Kidney epithelial cell (primary cell): ENCODE data around the gene FIBCD1. TPM values are rescaled to one million over a fixed set of nuclear protein-coding genes. Genes with fewer than 3 reads are reported as not detected.

Experiments used
- DNase-seq: peaks from one replicate; pipeline ENCODE4 v3.0.0-alpha.2; 2010; ENCODE audit warnings: low read depth
- H3K27me3 ChIP-seq: 2 replicates; pipeline ENCODE4 v1.6.0; 2011; ENCODE audit warnings: low read length; ENCODE audit not compliant: control insufficient read depth, insufficient read depth
- H3K36me3 ChIP-seq: 2 replicates; pipeline ENCODE4 v1.5.1; 2011; ENCODE audit warnings: low read length; ENCODE audit not compliant: control insufficient read depth, insufficient read depth
- H3K4me3 ChIP-seq: 2 replicates; pipeline ENCODE4 v1.5.1; 2011; ENCODE audit warnings: low read depth, mild to moderate bottlenecking, control low read depth, low read length
- total RNA-seq: library from RNA; depleted of rRNA; stranded (reverse); fragments of >200 nt; gene quantifications from 2 replicates; pipeline ENCODE4 v1.2.3, GENCODE V29; 2015
- TF ChIP-seq, protein P1 (sequence below): IDR thresholded peaks from 2 replicates; pipeline ENCODE4 v1.5.1; 2011; ENCODE audit warnings: mild to moderate bottlenecking, moderate library complexity, low read length, control low read depth, inconsistent platforms; ENCODE audit not compliant: insufficient read depth, poor library complexity, severe bottlenecking

The FIBCD1 gene
- total RNA-seq, 1 donor from 2014 or later, result 2.6 TPM

- Histone ChIP-seq H3K36me3 (no peaks in the 10 kb centered on the region), H3K4me3 (no peak overlapping the region), H3K27me3 (peaks cover 30% of the 10 kb centered on the region)
- DNase-seq, result no peak
- TF ChIP-seq, protein P1, sequence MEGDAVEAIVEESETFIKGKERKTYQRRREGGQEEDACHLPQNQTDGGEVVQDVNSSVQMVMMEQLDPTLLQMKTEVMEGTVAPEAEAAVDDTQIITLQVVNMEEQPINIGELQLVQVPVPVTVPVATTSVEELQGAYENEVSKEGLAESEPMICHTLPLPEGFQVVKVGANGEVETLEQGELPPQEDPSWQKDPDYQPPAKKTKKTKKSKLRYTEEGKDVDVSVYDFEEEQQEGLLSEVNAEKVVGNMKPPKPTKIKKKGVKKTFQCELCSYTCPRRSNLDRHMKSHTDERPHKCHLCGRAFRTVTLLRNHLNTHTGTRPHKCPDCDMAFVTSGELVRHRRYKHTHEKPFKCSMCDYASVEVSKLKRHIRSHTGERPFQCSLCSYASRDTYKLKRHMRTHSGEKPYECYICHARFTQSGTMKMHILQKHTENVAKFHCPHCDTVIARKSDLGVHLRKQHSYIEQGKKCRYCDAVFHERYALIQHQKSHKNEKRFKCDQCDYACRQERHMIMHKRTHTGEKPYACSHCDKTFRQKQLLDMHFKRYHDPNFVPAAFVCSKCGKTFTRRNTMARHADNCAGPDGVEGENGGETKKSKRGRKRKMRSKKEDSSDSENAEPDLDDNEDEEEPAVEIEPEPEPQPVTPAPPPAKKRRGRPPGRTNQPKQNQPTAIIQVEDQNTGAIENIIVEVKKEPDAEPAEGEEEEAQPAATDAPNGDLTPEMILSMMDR, result no peak
These were observed 37.1 kb upstream of the FIBCD1 start for GRCh38 chr9:130975932-130976841.

- Histone ChIP-seq H3K27me3 (peaks cover 27% of the 10 kb centered on the region), H3K4me3 (no peak overlapping the region), H3K36me3 (no peaks in the 10 kb centered on the region)
- TF ChIP-seq, protein P1, result no peak
- DNase-seq, result no peak
These were observed 36.1 kb upstream of the FIBCD1 start for GRCh38 chr9:130975156-130975555.

- no peak overlapping the region for H3K4me3 ChIP-seq
- TF ChIP-seq, protein P1, result no peak
- DNase-seq, result no peak
- H3K27me3 ChIP-seq, result peaks cover 23% of the 10 kb centered on the region
- H3K36me3 ChIP-seq, result no peaks in the 10 kb centered on the region
These were observed 35.6 kb upstream of the FIBCD1 start for GRCh38 chr9:130974697-130975096.

DNA sequence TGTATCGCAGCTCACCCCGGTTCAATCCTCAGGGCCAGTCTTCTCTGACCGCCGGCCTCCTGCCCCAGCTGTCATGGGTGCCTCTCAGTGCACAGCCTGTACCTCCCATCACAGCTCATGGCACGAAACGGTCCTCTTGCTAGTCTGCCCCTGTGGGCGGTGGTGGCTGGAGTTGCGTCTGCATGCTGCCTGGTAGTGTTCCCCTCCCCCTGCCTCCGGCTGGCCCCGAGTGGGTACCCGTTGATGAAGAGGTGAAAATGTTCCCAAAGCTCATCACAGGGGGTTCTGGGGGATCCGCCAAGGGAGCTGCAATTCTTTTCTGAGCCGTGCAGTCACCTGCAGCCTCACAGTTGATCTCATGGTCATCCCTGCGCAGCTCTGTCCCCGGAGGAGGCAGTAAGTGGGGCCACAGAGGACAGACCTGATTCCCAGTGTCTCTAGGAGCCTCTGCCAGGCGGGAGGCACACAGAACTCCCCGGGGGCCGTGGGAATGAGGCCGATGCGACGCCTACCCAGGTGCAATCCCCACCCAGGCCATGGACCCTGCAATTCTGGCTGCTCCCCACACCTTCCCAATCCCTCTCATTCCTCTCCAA lies 34.7 kb upstream of the FIBCD1 start:
- TF ChIP-seq, protein P1, result no peak
- Histone ChIP-seq H3K4me3 (no peak overlapping the region), H3K27me3 (peaks cover 22% of the 10 kb centered on the region), H3K36me3 (no peaks in the 10 kb centered on the region)
- no peak for DNase-seq

DNA sequence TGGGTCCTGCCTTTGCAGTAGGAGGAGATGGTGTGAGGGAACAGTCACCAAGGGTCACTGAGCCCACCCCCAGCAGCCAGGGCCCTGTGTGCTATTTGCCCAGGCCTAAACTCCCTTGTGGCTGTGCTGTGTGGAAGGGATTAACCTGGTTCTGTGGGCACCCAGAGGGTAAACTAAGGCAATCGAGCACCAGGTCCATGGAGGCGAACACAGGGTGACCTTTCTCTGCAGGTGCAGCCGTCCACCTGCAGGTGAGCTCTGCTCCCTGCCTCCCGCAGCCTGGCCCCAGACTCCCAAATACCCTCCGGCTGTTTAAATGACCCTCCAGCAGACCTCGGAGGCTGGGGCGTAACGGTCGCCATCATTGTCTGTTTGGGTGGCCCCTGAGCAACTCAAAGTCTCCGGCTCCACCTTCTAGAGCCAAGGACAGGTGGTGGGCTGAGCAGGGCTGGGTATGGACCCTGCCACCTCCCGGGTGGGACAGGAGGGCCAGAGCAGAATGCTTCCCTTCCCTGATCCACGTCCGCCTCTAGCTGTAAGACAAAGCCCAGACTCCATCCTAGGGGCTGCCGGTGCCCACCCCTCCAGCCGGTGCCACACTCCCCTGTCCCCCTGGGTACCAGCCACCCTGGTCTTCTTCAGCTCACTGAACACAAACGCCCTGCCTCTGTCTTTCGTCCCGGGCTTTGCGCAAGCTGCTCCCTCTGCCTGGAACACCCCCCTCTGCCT lies 34.1 kb upstream of the FIBCD1 start:
- no peak overlapping the region for H3K4me3 ChIP-seq
- TF ChIP-seq, protein P1, result no peak
- peaks cover 22% of the 10 kb centered on the region for H3K27me3 ChIP-seq
- no peaks in the 10 kb centered on the region for H3K36me3 ChIP-seq
- DNase-seq, result no peak
